Astrocyte (in vitro differentiated cells and primary cell): ENCODE measurements around the gene LYPLA2. TPM values are rescaled to one million over a fixed set of nuclear protein-coding genes. Genes with fewer than 3 reads are reported as not detected.

ENCODE experiments used
- DNase-seq: peaks from one replicate; pipeline ENCODE4 v3.0.0-alpha.2; 2010; ENCODE audit warnings: low read depth
- FAIRE-seq: peaks from 2 replicates; lab custom pipeline; 2011; peaks lifted over from hg19 to GRCh38; lab: Jason Lieb, UNC
- H2AFZ ChIP-seq: 2 replicates; pipeline ENCODE4 v1.6.0; 2012; ENCODE audit warnings: low read depth, low read length, inconsistent platforms
- H3K27ac ChIP-seq: 2 replicates; pipeline ENCODE4 v1.5.1; 2011; ENCODE audit warnings: low read depth, low read length, inconsistent platforms
- H3K27me3 ChIP-seq: 2 replicates; pipeline ENCODE4 v1.6.0; 2011; ENCODE audit warnings: low read length, inconsistent platforms; ENCODE audit not compliant: insufficient read depth
- H3K36me3 ChIP-seq: 2 replicates; pipeline ENCODE4 v1.5.1; 2011; ENCODE audit warnings: low read length, inconsistent platforms; ENCODE audit not compliant: insufficient read depth
- H3K4me1 ChIP-seq: 2 replicates; pipeline ENCODE4 v1.5.1; 2011; ENCODE audit warnings: low read length, inconsistent platforms; ENCODE audit not compliant: insufficient read depth
- H3K4me2 ChIP-seq: 2 replicates; pipeline ENCODE4 v1.6.0; 2012; ENCODE audit warnings: low read length, inconsistent platforms
- H3K4me3 ChIP-seq: 2 replicates; pipeline ENCODE4 v1.5.1; 2011; ENCODE audit warnings: low read depth, mild to moderate bottlenecking, low read length, inconsistent platforms; ENCODE audit not compliant: insufficient read depth
- H3K79me2 ChIP-seq: 2 replicates; pipeline ENCODE4 v1.6.0; 2012; ENCODE audit warnings: mild to moderate bottlenecking, low read length, inconsistent platforms; ENCODE audit not compliant: insufficient read depth
- H3K9ac ChIP-seq: 2 replicates; pipeline ENCODE4 v1.6.0; 2012; ENCODE audit warnings: mild to moderate bottlenecking, low read length, inconsistent platforms
- H3K9me3 ChIP-seq: 2 replicates; pipeline ENCODE4 v1.5.1; 2012; ENCODE audit warnings: low read depth, mild to moderate bottlenecking, low read length, inconsistent platforms; ENCODE audit not compliant: insufficient read depth
- H4K20me1 ChIP-seq: 2 replicates; pipeline ENCODE4 v1.6.0; 2012; ENCODE audit warnings: low read length, inconsistent platforms; ENCODE audit not compliant: insufficient read depth
- H3K27ac Mint-ChIP-seq: one replicate; pipeline ENCODE4 v1.8.0; 2021; ENCODE audit warnings: mild to moderate bottlenecking, mixed read lengths; ENCODE audit not compliant: unreplicated experiment
- H3K27me3 Mint-ChIP-seq: one replicate; pipeline ENCODE4 v1.8.0; 2021; ENCODE audit warnings: low read depth, mixed read lengths; ENCODE audit not compliant: unreplicated experiment
- H3K36me3 Mint-ChIP-seq: one replicate; pipeline ENCODE4 v1.8.0; 2021; ENCODE audit warnings: low read depth, mixed read lengths; ENCODE audit not compliant: unreplicated experiment
- H3K4me1 Mint-ChIP-seq: one replicate; pipeline ENCODE4 v1.8.0; 2021; ENCODE audit warnings: low read depth, mixed read lengths; ENCODE audit not compliant: unreplicated experiment
- H3K4me3 Mint-ChIP-seq: one replicate; pipeline ENCODE4 v1.8.0; 2021; ENCODE audit warnings: mild to moderate bottlenecking, moderate library complexity, mixed read lengths; ENCODE audit not compliant: unreplicated experiment
- H3K9me3 Mint-ChIP-seq: one replicate; pipeline ENCODE4 v1.8.0; 2021; ENCODE audit warnings: mild to moderate bottlenecking, mixed read lengths; ENCODE audit not compliant: unreplicated experiment
- CTCF ChIP-seq: IDR thresholded peaks from 2 replicates; pipeline ENCODE4 v1.5.1; 2011; ENCODE audit warnings: low read depth, mild to moderate bottlenecking, inconsistent platforms, low read length, moderate library complexity; ENCODE audit not compliant: insufficient read depth
- EZH2 ChIP-seq: IDR thresholded peaks from 2 replicates; pipeline ENCODE4 v1.6.1; 2012; ENCODE audit warnings: mild to moderate bottlenecking, low read length, inconsistent platforms; ENCODE audit not compliant: insufficient read depth
- total RNA-seq: library from RNA; stranded (reverse); gene quantifications from 2 replicates; pipeline ENCODE4 v1.2.1, GENCODE V29; 2021

The LYPLA2 gene
- total RNA-seq, 1 donor from 2014 or later = 91.7 TPM

GRCh38 chr1:23806280-23806679, 15.3 kb downstream of the LYPLA2 start:
- Histone ChIP-seq H3K27ac (no peak overlapping the region), H4K20me1 (no peaks in the 10 kb centered on the region), H2AFZ (no peak overlapping the region), H3K9ac (no peak overlapping the region), H3K9me3 (no peaks in the 10 kb centered on the region), H3K4me2 (no peak overlapping the region), H3K36me3 (no peaks in the 10 kb centered on the region), H3K4me1 (peaks cover 2% of the 10 kb centered on the region), H3K4me3 (no peak overlapping the region), H3K79me2 (no peaks in the 10 kb centered on the region), H3K27me3 (no peaks in the 10 kb centered on the region)
- Mint-ChIP-seq H3K27ac (no peak overlapping the region), H3K27me3 (no peaks in the 10 kb centered on the region), H3K4me1 (peaks cover 9% of the 10 kb centered on the region), H3K4me3 (no peak overlapping the region), H3K36me3 (peaks cover 18% of the 10 kb centered on the region), H3K9me3 (no peaks in the 10 kb centered on the region)
- DNase-seq (no peak), FAIRE-seq (no peak)
- TF ChIP-seq CTCF (no peak), EZH2 (no peak)

- Histone ChIP-seq H3K4me3 (no peak overlapping the region), H3K4me2 (no peak overlapping the region), H2AFZ (no peak overlapping the region), H3K36me3 (peaks cover 2% of the 10 kb centered on the region), H3K79me2 (no peaks in the 10 kb centered on the region), H3K9me3 (no peaks in the 10 kb centered on the region), H3K27me3 (no peaks in the 10 kb centered on the region), H4K20me1 (no peaks in the 10 kb centered on the region), H3K4me1 (no peaks in the 10 kb centered on the region), H3K9ac (no peak overlapping the region), H3K27ac (no peak overlapping the region)
- peaks cover 9% of the 10 kb centered on the region for H3K4me1 Mint-ChIP-seq
- no peaks in the 10 kb centered on the region for H3K9me3 Mint-ChIP-seq
- H3K36me3 Mint-ChIP-seq = peaks cover 25% of the 10 kb centered on the region
- no peak for DNase-seq
- FAIRE-seq = no peak
- H3K4me3 Mint-ChIP-seq = no peak overlapping the region
- TF ChIP-seq EZH2 = no peak
- no peak for TF ChIP-seq CTCF
- peaks cover 4% of the 10 kb centered on the region for H3K27me3 Mint-ChIP-seq
- peak overlapping the region; percentile 3 for H3K27ac Mint-ChIP-seq
Measured at GRCh38 chr1:23807453-23807852, 16.5 kb downstream of the LYPLA2 start.

GRCh38 chr1:23809751-23810171, 18.8 kb downstream of the LYPLA2 start:
- Mint-ChIP-seq H3K4me1 (peaks cover 9% of the 10 kb centered on the region), H3K9me3 (no peaks in the 10 kb centered on the region), H3K27me3 (peaks cover 4% of the 10 kb centered on the region), H3K36me3 (peaks cover 29% of the 10 kb centered on the region), H3K27ac (no peak overlapping the region), H3K4me3 (no peak overlapping the region)
- no peaks in the 10 kb centered on the region for H4K20me1 ChIP-seq
- H3K4me3 ChIP-seq = no peak overlapping the region
- peaks cover 2% of the 10 kb centered on the region for H3K36me3 ChIP-seq
- H2AFZ ChIP-seq = no peak overlapping the region
- no peaks in the 10 kb centered on the region for H3K4me1 ChIP-seq
- H3K27ac ChIP-seq = no peak overlapping the region
- H3K9ac ChIP-seq = no peak overlapping the region
- DNase-seq (peak; percentile 36), FAIRE-seq (no peak)
- H3K79me2 ChIP-seq = no peaks in the 10 kb centered on the region
- no peaks in the 10 kb centered on the region for H3K9me3 ChIP-seq
- H3K27me3 ChIP-seq = no peaks in the 10 kb centered on the region
- no peak overlapping the region for H3K4me2 ChIP-seq
- TF ChIP-seq EZH2 = no peak
- peak; percentile 46 for TF ChIP-seq CTCF
